ENCODE results near the gene ARL4D. TPM values are rescaled to one million over a fixed set of nuclear protein-coding genes. Genes with fewer than 3 reads are reported as not detected.

The ARL4D gene
- total and polyA plus RNA-seq, 4 donors, result 10.3 to 37.8 (median 16.4) TPM

- H3K4me1 ChIP-seq (ENCODE audit: control insufficient read depth in 5 of 5, insufficient read depth in 5 of 5, low read length in 5 of 5), result peaks cover 0 to 24% (median 11%) of the 10 kb centered on the region in 5 donors
- WGBS, 2 donors, result 5 to 9% methylated on average over 11 of the region's 11 CpGs
- H3K27me3 ChIP-seq (ENCODE audit: control insufficient read depth in 3 of 3, insufficient read depth in 3 of 3, low read length in 2 of 3), result no peaks in the 10 kb centered on the region
- ATAC-seq (ENCODE audit: insufficient read depth, low FRiP score), result peak; percentile 29
- no peaks in the 10 kb centered on the region for H3K9me3 ChIP-seq (ENCODE audit: control insufficient read depth in 4 of 4, insufficient read depth in 3 of 4, low read length in 3 of 4)
- no peaks in the 10 kb centered on the region for H3K36me3 ChIP-seq (ENCODE audit: control insufficient read depth in 4 of 4, insufficient read depth in 4 of 4, low read length in 4 of 4)
- peak; percentile 70 to 99 (median 93) for DNase-seq
- peak overlapping the region; percentile 94 to 99 for H3K27ac ChIP-seq (ENCODE audit: low read depth in 1 of 2, low read length in 1 of 2)
- no peak overlapping the region for H3K4me3 ChIP-seq
- peak overlapping the region; percentile 75 to 99 for H3K9ac ChIP-seq (ENCODE audit: insufficient read depth in 1 of 2, low read length in 2 of 2)
- TF ChIP-seq, protein P1, sequence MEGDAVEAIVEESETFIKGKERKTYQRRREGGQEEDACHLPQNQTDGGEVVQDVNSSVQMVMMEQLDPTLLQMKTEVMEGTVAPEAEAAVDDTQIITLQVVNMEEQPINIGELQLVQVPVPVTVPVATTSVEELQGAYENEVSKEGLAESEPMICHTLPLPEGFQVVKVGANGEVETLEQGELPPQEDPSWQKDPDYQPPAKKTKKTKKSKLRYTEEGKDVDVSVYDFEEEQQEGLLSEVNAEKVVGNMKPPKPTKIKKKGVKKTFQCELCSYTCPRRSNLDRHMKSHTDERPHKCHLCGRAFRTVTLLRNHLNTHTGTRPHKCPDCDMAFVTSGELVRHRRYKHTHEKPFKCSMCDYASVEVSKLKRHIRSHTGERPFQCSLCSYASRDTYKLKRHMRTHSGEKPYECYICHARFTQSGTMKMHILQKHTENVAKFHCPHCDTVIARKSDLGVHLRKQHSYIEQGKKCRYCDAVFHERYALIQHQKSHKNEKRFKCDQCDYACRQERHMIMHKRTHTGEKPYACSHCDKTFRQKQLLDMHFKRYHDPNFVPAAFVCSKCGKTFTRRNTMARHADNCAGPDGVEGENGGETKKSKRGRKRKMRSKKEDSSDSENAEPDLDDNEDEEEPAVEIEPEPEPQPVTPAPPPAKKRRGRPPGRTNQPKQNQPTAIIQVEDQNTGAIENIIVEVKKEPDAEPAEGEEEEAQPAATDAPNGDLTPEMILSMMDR (IDR thresholded peaks at IDR 0.05; ENCODE audit: control extremely low read depth, extremely low read depth), result no peak
These were observed 31.0 kb upstream of the ARL4D start for GRCh38 chr17:43367737-43368242.

DNA sequence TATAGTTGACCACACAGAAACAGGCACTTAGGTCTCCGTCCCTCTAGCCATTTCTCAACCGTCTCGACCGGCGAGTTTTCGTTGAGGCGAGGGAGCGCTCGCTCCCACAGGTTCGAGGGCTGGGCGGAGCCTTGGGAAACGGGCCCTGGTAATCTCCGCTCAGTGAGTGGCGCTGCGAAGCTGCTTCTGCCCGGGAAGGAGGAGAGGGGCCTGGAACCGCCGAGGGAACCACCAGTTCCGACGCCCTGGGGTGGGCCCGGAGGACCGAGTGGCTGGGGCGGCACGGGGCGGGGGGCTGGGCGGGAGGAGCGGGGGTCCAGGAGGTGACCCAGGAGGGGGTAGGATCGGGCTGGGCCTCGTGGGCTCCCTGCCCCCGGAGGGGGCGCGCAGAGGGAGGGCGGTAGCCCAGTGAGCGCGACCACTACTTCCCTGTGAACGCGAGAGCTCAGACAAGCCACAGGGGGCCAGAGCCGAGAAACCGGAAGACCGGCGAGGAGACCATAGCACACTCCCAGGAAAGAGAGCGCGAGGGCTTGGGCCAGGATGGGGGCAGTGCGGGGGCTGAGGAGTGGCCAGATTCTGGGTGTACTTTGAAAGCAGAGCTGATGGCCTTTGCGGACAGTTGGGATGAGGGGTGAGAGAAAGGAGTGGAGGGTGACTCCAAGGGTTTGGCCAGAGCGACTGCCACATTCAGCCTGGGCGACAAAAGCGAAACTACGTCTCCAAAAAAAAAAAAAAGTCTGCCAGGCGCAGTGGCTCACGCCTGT lies 29.9 kb upstream of the ARL4D start:
- peak overlapping the region; percentile 75 to 99 for H3K9ac ChIP-seq (ENCODE audit: insufficient read depth in 1 of 2, low read length in 2 of 2)
- peak overlapping the region; percentile 44 for H3K4me3 ChIP-seq
- TF ChIP-seq, protein P1 (IDR thresholded peaks at IDR 0.05; ENCODE audit: control extremely low read depth, extremely low read depth), result no peak
- H3K9me3 ChIP-seq (ENCODE audit: control insufficient read depth in 4 of 4, insufficient read depth in 3 of 4, low read length in 3 of 4), result no peaks in the 10 kb centered on the region
- H3K27me3 ChIP-seq (ENCODE audit: control insufficient read depth in 3 of 3, insufficient read depth in 3 of 3, low read length in 2 of 3), result no peaks in the 10 kb centered on the region
- 0 to 1% methylated on average over 51 of the region's 51 CpGs for WGBS, 2 donors
- H3K4me1 ChIP-seq (ENCODE audit: control insufficient read depth in 5 of 5, insufficient read depth in 5 of 5, low read length in 5 of 5), result peaks cover 0 to 24% (median 11%) of the 10 kb centered on the region in 5 donors
- peak overlapping the region; percentile 94 to 99 for H3K27ac ChIP-seq (ENCODE audit: low read depth in 1 of 2, low read length in 1 of 2)
- peak; percentile 89 to 92 (median 92) for DNase-seq
- ATAC-seq (ENCODE audit: insufficient read depth, low FRiP score), result peak; percentile 81
- H3K36me3 ChIP-seq (ENCODE audit: control insufficient read depth in 4 of 4, insufficient read depth in 4 of 4, low read length in 4 of 4), result no peaks in the 10 kb centered on the region

DNA sequence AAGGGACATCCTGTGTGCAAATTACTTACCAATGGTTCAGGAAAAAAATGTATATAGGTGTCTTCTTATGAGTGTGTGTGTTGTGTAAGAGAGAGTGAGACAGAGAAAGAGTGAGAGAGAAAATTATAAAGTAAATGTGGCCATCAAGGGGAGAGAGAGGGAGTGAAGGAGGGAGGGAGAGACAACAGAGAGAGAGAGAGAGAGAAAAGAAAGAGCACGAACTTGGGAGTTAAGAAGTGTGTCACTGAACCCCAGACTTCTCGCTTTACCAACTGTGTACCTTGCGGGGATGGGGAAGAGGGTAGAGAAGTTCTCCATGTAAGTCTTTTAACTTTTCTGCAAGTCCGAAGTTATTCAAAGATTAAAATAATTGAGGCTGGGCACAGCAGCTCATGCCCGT lies 28.8 kb upstream of the ARL4D start:
- H3K4me3 ChIP-seq, result no peak overlapping the region
- H3K9ac ChIP-seq (ENCODE audit: insufficient read depth in 1 of 2, low read length in 2 of 2), result peak overlapping the region; percentile 75 to 94

More for the DNA sequence above, 28.8 kb upstream of the ARL4D start:
- 89 to 90% methylated on average over 5 of the region's 5 CpGs for WGBS, 2 donors
- Histone ChIP-seq H3K27ac (ENCODE audit: low read depth in 1 of 2, low read length in 1 of 2) (peak overlapping the region; percentile 94 to 99), H3K27me3 (ENCODE audit: control insufficient read depth in 3 of 3, insufficient read depth in 3 of 3, low read length in 2 of 3) (no peaks in the 10 kb centered on the region), H3K36me3 (ENCODE audit: control insufficient read depth in 4 of 4, insufficient read depth in 4 of 4, low read length in 4 of 4) (no peaks in the 10 kb centered on the region), H3K4me1 (ENCODE audit: control insufficient read depth in 5 of 5, insufficient read depth in 5 of 5, low read length in 5 of 5) (peaks cover 0 to 24% (median 11%) of the 10 kb centered on the region in 5 donors), H3K9me3 (ENCODE audit: control insufficient read depth in 4 of 4, insufficient read depth in 3 of 4, low read length in 3 of 4) (no peaks in the 10 kb centered on the region)
- TF ChIP-seq, protein P1 (IDR thresholded peaks at IDR 0.05; ENCODE audit: control extremely low read depth, extremely low read depth), result no peak
- no peak for DNase-seq
- ATAC-seq (ENCODE audit: insufficient read depth, low FRiP score), result no peak

All from lung (tissue), 12 donors.